Measurements from ENCODE around the gene ASPRV1. TPM values are rescaled to one million over a fixed set of nuclear protein-coding genes. Genes with fewer than 3 reads are reported as not detected.

The ASPRV1 gene
- total and polyA plus RNA-seq, 4 donors = 0.19 to 0.75 (median 0.23) TPM

DNA sequence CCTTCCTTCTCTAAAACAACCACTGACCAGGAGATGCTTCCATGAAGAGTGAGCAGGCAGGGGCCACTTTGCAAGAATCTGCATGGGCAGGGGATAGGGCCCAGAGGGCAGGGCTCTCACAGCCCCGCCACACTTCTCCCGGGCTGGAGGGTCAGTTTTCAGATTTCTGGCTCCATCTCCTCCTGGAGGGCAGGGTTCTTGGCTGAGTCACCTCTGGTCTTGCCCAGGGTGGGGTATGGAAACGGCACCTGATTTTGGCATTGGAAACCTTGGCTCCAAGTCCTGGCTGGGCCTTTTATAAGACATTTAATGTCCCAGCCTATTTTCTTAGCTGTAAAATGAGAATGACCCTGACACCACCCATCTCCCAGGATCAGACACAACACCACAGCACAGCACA, 27.6 kb upstream of the ASPRV1 start (continued):
- TF ChIP-seq FOXA1 (IDR thresholded peaks at IDR 0.05) (no peak), HNF4A (conservative IDR thresholded peaks at IDR 0.05) (no peak), GABPA (IDR thresholded peaks at IDR 0.05 in 1 of 2, conservative IDR thresholded peaks at IDR 0.05 in 1 of 2) (no peak)
- TF ChIP-seq, protein P1, sequence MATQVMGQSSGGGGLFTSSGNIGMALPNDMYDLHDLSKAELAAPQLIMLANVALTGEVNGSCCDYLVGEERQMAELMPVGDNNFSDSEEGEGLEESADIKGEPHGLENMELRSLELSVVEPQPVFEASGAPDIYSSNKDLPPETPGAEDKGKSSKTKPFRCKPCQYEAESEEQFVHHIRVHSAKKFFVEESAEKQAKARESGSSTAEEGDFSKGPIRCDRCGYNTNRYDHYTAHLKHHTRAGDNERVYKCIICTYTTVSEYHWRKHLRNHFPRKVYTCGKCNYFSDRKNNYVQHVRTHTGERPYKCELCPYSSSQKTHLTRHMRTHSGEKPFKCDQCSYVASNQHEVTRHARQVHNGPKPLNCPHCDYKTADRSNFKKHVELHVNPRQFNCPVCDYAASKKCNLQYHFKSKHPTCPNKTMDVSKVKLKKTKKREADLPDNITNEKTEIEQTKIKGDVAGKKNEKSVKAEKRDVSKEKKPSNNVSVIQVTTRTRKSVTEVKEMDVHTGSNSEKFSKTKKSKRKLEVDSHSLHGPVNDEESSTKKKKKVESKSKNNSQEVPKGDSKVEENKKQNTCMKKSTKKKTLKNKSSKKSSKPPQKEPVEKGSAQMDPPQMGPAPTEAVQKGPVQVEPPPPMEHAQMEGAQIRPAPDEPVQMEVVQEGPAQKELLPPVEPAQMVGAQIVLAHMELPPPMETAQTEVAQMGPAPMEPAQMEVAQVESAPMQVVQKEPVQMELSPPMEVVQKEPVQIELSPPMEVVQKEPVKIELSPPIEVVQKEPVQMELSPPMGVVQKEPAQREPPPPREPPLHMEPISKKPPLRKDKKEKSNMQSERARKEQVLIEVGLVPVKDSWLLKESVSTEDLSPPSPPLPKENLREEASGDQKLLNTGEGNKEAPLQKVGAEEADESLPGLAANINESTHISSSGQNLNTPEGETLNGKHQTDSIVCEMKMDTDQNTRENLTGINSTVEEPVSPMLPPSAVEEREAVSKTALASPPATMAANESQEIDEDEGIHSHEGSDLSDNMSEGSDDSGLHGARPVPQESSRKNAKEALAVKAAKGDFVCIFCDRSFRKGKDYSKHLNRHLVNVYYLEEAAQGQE (IDR thresholded peaks at IDR 0.05) = no peak
- TF ChIP-seq, protein P2, sequence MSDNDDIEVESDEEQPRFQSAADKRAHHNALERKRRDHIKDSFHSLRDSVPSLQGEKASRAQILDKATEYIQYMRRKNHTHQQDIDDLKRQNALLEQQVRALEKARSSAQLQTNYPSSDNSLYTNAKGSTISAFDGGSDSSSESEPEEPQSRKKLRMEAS (IDR thresholded peaks at IDR 0.05) = no peak

DNA sequence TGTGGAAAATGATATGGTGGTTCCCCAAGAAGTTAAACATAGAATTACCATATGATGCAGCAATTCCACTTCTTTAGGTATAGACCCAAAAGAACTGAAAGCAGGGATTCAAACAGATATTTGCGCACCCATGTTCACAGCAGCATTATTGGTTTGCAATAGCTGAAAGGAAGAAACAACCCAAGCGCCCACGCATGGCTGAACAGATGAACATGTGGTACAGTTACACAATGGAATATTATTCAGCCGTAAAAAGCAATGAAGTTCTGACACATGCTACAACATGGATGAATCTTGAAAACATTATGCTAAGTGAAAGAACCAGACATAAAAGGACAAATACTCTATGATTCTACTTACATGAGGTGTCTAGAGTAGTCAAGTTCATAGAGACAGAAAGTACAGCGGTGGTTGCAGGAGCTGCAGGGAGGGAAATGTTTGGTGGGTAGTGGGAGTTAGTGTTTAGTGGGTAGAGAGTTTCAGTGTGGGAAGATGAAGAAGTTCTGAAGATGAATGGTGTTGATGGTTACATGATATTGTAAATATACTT, 26.7 kb upstream of the ASPRV1 start:
- H3K9ac ChIP-seq (ENCODE audit: low read depth in 1 of 2, low read length in 2 of 2) = no peak overlapping the region
- peaks cover 0 to 6% (median 0%) of the 10 kb centered on the region in 4 donors for H3K4me1 ChIP-seq (ENCODE audit: control insufficient read depth in 4 of 4, insufficient read depth in 4 of 4, low read length in 3 of 4)
- DNase-seq (ENCODE audit: low spot score) = no peak
- TF ChIP-seq SP1 (IDR thresholded peaks at IDR 0.05) = no peak
- TF ChIP-seq JUND (IDR thresholded peaks at IDR 0.05) = no peak
- TF ChIP-seq TAF1 (conservative IDR thresholded peaks at IDR 0.05) = no peak
- TF ChIP-seq NR2F2 (IDR thresholded peaks at IDR 0.05) = no peak
- no peak for TF ChIP-seq EGR1 (IDR thresholded peaks at IDR 0.05; ENCODE audit: low read depth in 2 of 2)
- TF ChIP-seq HNF4G (IDR thresholded peaks at IDR 0.05) = no peak
- TF ChIP-seq YY1 (IDR thresholded peaks at IDR 0.05) = no peak
- no peaks in the 10 kb centered on the region for H3K9me3 ChIP-seq (ENCODE audit: control insufficient read depth in 4 of 4, low read length in 3 of 4)
- peaks cover 0 to 2% (median 0%) of the 10 kb centered on the region in 4 donors for H3K36me3 ChIP-seq (ENCODE audit: control insufficient read depth in 4 of 4, insufficient read depth in 3 of 4, low read depth in 1 of 4, low read length in 3 of 4)
- no peaks in the 10 kb centered on the region for H3K27me3 ChIP-seq (ENCODE audit: control insufficient read depth in 4 of 4, insufficient read depth in 4 of 4, low read length in 3 of 4)
- WGBS = 98% methylated on average over 5 of the region's 5 CpGs
- H3K27ac ChIP-seq (ENCODE audit: low read depth in 1 of 2, low read length in 2 of 2) = no peak overlapping the region
- no peak overlapping the region for H3K4me3 ChIP-seq (ENCODE audit: low read depth in 1 of 3, low read length in 3 of 3)

DNA sequence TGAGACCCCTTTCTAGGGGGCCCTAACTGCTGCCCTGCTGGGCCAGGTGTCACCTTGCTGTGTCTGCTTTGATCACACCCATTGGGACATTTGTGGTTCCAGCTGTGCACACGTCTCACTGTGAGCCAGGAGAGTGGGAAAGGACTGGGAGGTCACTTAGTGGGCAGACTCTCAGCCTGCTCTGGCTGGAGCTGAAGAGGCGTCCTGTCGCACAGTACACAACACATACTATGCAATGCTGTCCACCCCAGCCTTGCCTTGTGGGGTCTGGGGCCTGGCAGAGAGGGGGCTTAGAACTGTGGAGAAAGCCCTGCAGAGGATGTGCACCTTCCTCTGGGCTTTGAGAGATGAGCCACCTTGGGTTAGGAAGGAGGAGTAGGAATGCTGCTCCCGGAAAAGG, 25.3 kb upstream of the ASPRV1 start:
- Histone ChIP-seq H3K9ac (ENCODE audit: low read depth in 1 of 2, low read length in 2 of 2) (no peak overlapping the region), H3K9me3 (ENCODE audit: control insufficient read depth in 4 of 4, low read length in 3 of 4) (no peaks in the 10 kb centered on the region), H3K36me3 (ENCODE audit: control insufficient read depth in 4 of 4, insufficient read depth in 3 of 4, low read depth in 1 of 4, low read length in 3 of 4) (no peaks in the 10 kb centered on the region), H3K4me1 (ENCODE audit: control insufficient read depth in 4 of 4, insufficient read depth in 4 of 4, low read length in 3 of 4) (peaks cover 0 to 6% (median 0%) of the 10 kb centered on the region in 4 donors), H3K27me3 (ENCODE audit: control insufficient read depth in 4 of 4, insufficient read depth in 4 of 4, low read length in 3 of 4) (no peaks in the 10 kb centered on the region), H3K27ac (ENCODE audit: low read depth in 1 of 2, low read length in 2 of 2) (no peak overlapping the region), H3K4me3 (ENCODE audit: low read depth in 1 of 3, low read length in 3 of 3) (no peak overlapping the region)
- DNase-seq (ENCODE audit: low spot score) = no peak
- TF ChIP-seq, protein P1 (IDR thresholded peaks at IDR 0.05) = no peak
- no peak for TF ChIP-seq HNF4A (conservative IDR thresholded peaks at IDR 0.05)
- no peak for TF ChIP-seq EGR1 (IDR thresholded peaks at IDR 0.05; ENCODE audit: low read depth in 2 of 2)
- TF ChIP-seq FOXA1 (IDR thresholded peaks at IDR 0.05) = no peak
- no peak for TF ChIP-seq TAF1 (conservative IDR thresholded peaks at IDR 0.05)
- no peak for TF ChIP-seq FOXA2 (IDR thresholded peaks at IDR 0.05)
- no peak for TF ChIP-seq SP1 (IDR thresholded peaks at IDR 0.05)
- no peak for TF ChIP-seq GABPA (IDR thresholded peaks at IDR 0.05 in 1 of 2, conservative IDR thresholded peaks at IDR 0.05 in 1 of 2)
- TF ChIP-seq, protein P2 (IDR thresholded peaks at IDR 0.05) = no peak
- TF ChIP-seq, protein P3, sequence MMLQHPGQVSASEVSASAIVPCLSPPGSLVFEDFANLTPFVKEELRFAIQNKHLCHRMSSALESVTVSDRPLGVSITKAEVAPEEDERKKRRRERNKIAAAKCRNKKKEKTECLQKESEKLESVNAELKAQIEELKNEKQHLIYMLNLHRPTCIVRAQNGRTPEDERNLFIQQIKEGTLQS (IDR thresholded peaks at IDR 0.05) = no peak
- WGBS = 95% methylated on average over 4 of the region's 4 CpGs

All from liver (tissue), 9 donors.